Esophagus mucosa (tissue), 1 donor: Measurements from ENCODE around the gene NOL4L. TPM values are rescaled to one million over a fixed set of nuclear protein-coding genes. Genes with fewer than 3 reads are reported as not detected.
A peak's percentile ranks its signal among the peaks of the same experiment; 100 is the strongest.

Experiments used
- ATAC-seq: fragments of 200-7000 bp; cut with Tn5 transposase; one replicate; pipeline ENCODE4 v1.9.1; 2020
- total RNA-seq: library from RNA; stranded (reverse); gene quantifications from one replicate; pipeline ENCODE4 v1.2.4, GENCODE V29; 2023
- donor health status: DM: yes; HTN: yes; CAD: no.

The NOL4L gene
- total RNA-seq, 1 donor from 2014 or later: 2.0 TPM

DNA sequence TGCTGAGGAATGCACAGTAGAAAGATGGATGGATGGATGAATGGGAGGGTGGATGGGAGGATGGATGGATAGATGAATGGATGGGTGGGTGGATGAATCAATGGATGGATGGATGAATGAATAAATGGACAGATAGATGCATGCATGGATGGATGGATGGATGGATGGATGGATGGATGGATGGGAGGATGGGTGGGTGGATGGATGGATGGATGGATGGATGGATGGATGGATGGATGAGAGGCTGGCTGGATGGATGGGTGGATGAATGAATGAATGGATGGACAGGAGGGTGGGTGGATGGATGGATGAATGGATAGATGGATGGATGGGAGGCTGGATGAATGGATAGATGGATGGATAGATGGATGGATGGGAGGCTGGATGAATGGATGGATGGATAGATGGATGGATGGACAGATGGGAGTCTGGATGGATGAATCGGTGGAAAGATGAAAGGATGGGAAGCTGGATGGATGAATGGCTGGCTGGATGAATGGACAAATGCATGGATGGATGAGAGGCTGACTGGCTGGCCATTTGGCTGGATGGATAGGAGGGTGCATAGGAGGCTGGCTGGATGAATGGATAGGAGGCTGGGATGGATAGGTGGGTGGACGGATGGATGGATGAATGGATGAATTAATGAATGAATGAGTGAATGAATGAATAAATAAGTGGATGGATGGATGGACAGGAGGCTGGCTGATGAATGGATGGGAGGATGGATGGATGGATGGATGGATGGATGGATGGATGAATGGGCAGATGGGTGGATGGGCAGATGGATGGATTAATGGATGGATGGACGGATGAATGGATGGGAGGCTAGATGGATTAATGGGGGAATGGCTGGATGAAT lies 28.3 kb upstream of the NOL4L start:
- no peak for ATAC-seq

DNA sequence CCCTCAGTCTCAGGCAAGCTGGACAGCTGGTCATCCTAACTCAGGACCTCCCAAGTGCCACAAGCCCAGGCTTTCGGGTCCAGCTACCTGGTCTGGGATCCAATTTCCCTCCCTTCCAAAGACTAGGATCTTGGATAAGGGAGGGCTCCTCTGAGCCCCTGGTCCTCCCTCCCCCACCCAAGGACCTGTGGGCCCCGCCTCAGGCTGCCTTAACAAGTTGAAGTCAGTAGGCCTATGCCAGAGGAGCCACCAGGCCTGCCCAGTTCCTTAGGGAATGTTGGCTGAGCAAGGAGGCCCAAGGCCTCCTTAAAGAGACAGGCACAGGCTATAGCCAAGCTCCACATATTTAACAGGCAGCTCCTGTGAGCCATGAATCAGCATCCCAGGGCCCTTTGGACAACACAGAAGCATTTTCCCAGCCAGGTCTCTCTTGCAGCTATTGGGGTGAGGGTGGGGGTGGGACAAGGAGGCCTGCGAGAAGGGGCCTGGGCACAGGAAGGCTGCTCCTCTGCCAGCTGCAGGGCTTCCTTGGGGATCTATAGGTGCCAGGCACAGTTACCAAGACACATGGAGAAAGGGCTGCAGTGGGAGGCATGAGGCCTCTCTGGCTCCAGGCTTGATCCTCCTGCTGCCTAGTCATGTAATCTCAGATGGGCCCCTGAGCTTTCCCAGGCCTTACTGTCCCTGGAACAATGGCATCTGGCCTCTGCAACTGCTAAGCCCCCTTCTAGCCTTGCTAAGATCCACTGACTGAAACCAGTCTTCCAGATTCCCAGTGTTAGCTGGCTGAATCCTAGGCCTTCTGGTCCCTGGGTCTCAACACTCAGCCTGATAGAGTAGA lies 27.4 kb upstream of the NOL4L start:
- no peak for ATAC-seq

DNA sequence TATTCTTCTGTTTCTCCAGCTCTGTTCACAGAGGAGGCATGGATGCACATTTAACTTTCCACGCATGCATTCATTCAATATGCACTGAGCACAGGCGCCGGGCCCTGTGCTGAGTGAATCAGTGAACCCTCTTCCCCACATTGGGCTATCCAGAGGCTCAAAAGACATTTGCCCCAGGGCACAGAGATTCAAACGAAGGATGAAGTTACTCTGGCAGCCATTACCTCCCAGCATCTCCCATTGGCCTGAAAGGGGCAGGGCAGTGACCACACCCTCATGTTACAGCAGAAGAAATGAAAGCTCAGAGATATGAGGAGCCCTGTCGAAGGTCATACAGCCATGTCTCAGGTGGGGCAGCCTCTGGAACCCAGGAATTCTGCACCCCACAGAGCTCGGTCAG lies 26.7 kb upstream of the NOL4L start:
- ATAC-seq: no peak

GRCh38 chr20:32611286-32611685 lies 26.2 kb upstream of the NOL4L start:
- ATAC-seq: no peak

DNA sequence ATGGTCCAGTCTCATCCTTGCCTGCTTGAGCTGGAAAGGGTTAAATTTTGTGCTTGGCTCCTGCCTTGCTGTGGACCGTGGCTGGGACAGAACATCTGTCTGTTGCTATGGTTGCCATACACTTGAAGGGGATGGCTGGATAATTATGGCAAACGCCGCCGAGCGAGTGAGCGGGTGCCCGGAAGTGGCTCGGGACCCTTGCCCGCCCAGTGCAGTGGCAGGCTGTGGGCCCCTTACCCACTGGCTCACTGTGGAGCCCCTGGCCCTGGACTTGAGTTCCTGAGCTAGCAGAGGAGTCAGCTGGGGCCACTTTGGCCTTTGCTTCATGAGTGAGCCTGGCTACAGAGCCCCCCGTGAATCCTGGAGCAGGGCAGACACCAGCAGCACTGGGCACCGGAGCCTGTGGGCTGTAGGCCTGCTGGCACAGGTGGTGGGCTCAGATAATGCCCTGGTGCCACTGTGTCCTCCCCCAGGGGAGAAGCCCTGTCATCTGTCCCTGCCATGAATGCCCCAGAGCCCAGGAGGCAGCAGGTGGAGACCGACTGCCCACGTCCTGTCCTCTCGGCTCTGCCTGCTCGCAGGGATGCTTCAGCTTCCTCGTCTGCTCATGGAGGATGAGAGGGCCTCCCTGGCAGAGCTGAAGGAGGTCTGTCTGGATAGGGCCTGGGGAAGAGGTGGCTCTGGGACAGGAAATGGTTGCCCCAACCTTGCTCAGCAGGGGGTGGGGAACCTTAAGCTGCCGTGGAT lies 25.5 kb upstream of the NOL4L start:
- no peak for ATAC-seq

GRCh38 chr20:32609993-32610392 lies 24.9 kb upstream of the NOL4L start:
- no peak for ATAC-seq

- ATAC-seq: no peak
Observed at GRCh38 chr20:32609111-32609773, 24.1 kb upstream of the NOL4L start.

DNA sequence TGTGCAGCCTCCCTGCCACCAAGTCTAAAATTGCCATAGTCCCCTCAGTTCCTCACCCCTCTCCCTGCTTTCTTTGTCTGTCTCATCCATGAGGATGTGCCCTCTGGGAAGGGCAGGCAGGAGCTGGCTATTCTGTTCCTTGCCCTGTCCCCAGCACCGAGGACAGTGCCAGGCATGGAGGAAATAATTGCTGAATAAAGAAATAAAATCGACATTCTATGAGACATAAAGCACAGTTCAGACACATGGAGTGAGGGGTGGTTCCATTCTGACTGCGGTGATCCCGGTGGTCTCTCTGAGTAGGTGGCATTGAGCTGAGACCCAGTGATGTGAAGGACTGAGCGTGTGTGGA lies 23.5 kb upstream of the NOL4L start:
- ATAC-seq: no peak

GRCh38 chr20:32607727-32608663 lies 22.9 kb upstream of the NOL4L start:
- ATAC-seq: no peak

GRCh38 chr20:32607324-32607723 lies 22.2 kb upstream of the NOL4L start:
- no peak for ATAC-seq

- ATAC-seq: no peak
Observed at GRCh38 chr20:32606790-32607189, 21.7 kb upstream of the NOL4L start.

GRCh38 chr20:32606107-32606506 lies 21.0 kb upstream of the NOL4L start:
- no peak for ATAC-seq

DNA sequence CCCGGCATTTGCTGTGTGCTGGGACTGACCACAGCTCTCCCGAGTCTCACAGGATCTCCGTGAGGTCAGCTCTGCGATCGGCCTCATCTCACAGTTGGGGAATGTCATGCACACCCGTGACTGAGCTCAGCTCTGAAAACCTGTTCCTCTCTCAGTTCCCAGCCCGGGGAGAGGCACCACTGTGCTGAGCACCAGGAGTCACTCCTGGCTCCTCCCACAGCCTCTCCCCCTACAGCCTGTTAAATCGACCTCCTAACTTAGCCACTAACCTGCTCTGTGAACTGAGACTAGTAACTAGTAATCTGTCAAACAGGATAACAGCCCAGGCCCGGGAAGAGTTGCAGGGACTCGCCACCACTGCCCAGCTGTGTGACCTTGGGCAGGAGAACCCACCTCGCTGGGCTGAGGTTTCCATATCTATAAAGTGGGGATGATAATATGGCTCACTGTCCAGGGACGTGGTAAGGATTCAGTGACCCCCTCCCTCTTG lies 20.1 kb upstream of the NOL4L start:
- no peak for ATAC-seq

GRCh38 chr20:32603046-32603726 lies 18.1 kb upstream of the NOL4L start:
- ATAC-seq: peak; percentile 12

GRCh38 chr20:32602273-32602672 lies 17.1 kb upstream of the NOL4L start:
- ATAC-seq: no peak

- ATAC-seq: peak; percentile 25
Observed at GRCh38 chr20:32600681-32601237, 15.6 kb upstream of the NOL4L start.

DNA sequence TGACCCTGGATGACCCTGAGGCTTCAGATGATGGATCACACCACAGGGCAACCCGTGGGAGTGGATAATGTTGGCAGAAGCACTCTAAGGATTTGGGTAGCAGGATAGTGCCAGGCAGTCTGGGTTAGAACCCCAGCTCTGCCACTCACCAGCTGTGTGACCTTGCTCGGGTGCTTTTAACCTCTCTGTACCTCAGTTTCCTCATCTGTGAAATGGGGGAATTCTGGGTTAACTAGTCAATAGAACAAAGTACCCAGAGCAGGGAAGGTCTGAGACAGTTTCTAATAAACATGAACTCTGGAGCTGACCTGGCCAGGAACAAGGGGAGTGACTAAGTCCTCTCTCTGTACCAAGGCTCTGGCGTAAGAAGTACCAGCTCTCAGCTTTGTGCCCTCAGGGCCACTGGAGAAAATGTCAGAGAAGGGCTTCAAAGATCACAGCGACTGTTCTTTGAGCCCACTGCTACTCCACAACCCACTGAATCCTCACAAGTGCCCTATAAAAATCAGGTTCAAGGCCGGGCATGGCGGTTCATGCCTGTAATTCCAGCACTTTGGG lies 14.7 kb upstream of the NOL4L start:
- no peak for ATAC-seq

GRCh38 chr20:32598606-32599005 lies 13.5 kb upstream of the NOL4L start:
- ATAC-seq: no peak

GRCh38 chr20:32597714-32598113 lies 12.6 kb upstream of the NOL4L start:
- no peak for ATAC-seq

DNA sequence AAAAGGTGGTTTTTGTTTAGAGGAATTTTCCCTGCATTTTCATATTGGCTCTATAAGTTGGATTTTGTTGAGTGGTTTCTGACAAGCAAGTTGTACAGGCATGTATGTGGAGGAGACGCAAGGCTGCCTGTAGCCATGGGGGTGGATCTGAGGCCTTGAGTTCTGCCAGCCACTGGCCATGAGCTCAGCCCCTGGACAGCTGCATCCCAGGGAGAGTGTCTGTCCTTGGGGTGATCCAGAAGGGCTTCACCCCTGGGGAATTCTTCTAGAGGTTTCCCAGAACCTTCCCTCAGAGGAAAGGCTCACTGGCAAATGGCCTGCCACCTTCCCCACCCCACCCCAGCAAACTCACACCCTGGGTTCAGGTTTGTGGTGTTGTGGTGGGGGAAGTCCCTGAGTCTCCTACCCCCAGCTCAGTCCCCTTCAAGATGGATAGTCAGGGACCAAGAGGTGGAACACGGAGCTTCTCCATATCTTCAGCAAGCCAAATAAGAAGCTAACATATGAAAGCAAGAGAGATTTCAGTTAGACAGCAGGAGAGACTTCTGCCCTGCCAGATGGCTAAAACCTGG lies 11.6 kb upstream of the NOL4L start:
- no peak for ATAC-seq
